ENCODE results near the gene ONECUT3.

Gene ONECUT3

GRCh38 chr19:1817553-1818179 lies 64.4 kb downstream of the ONECUT3 start:
- DNase-seq = no peak

GRCh38 chr19:1818549-1819195 lies 65.4 kb downstream of the ONECUT3 start:
- no peak for DNase-seq

GRCh38 chr19:1819341-1820255 lies 66.3 kb downstream of the ONECUT3 start:
- no peak for DNase-seq

- no peak for DNase-seq
Measured at GRCh38 chr19:1822210-1822609, 68.9 kb downstream of the ONECUT3 start.

GRCh38 chr19:1823020-1823419 lies 69.7 kb downstream of the ONECUT3 start:
- DNase-seq = no peak

- DNase-seq = no peak
Measured at GRCh38 chr19:1823539-1824251, 70.4 kb downstream of the ONECUT3 start.

- DNase-seq = no peak
Measured at GRCh38 chr19:1824252-1824622, 70.9 kb downstream of the ONECUT3 start.

- DNase-seq = peak; percentile 30
Measured at GRCh38 chr19:1825909-1826556, 72.7 kb downstream of the ONECUT3 start.

GRCh38 chr19:1826557-1827521 lies 73.5 kb downstream of the ONECUT3 start:
- DNase-seq = peak; percentile 2

GRCh38 chr19:1827566-1828278 lies 74.4 kb downstream of the ONECUT3 start:
- no peak for DNase-seq

GRCh38 chr19:1828279-1829238 lies 75.3 kb downstream of the ONECUT3 start:
- DNase-seq = no peak

GRCh38 chr19:1829958-1830357 lies 76.7 kb downstream of the ONECUT3 start:
- DNase-seq = no peak

GRCh38 chr19:1830568-1830967 lies 77.3 kb downstream of the ONECUT3 start:
- no peak for DNase-seq
